Astrocyte of the cerebellum (primary cell): ENCODE results near the gene IL1RL2.

Experiments
- DNase-seq: peaks from one replicate; pipeline ENCODE4 v3.0.0-alpha.2; 2011; ENCODE audit warnings: low read depth
- H3K4me3 ChIP-seq: 2 replicates; pipeline ENCODE4 v1.5.1; 2011; ENCODE audit warnings: mild to moderate bottlenecking, low read depth, low read length, moderate library complexity
- CTCF ChIP-seq: IDR thresholded peaks from 2 replicates; pipeline ENCODE4 v1.5.1; 2012; ENCODE audit warnings: low read length, low read depth, moderate library complexity, mild to moderate bottlenecking; ENCODE audit errors: missing control alignments
- in situ Hi-C: cut with HindIII; loops from 2 replicates; pipeline ENCODE4 v1.10.0; 2017; ENCODE audit warnings: low sequenced_read_pairs

IL1RL2 gene

GRCh38 chr2:102176172-102176571, 10.7 kb upstream of the IL1RL2 start:
- in situ Hi-C loops, result no loop called here
- no peak overlapping the region for H3K4me3 ChIP-seq
- no peak for DNase-seq
- no peak for TF ChIP-seq CTCF

GRCh38 chr2:102177814-102178478, 8.9 kb upstream of the IL1RL2 start:
- TF ChIP-seq CTCF, result no peak
- H3K4me3 ChIP-seq, result no peak overlapping the region
- no peak for DNase-seq
- in situ Hi-C loops, result no loop called here

GRCh38 chr2:102179061-102179460, 7.8 kb upstream of the IL1RL2 start:
- no peak for TF ChIP-seq CTCF
- in situ Hi-C loops, result no loop called here
- H3K4me3 ChIP-seq, result no peak overlapping the region
- DNase-seq, result no peak

GRCh38 chr2:102179788-102180686, 6.8 kb upstream of the IL1RL2 start:
- no peak for TF ChIP-seq CTCF
- in situ Hi-C loops, result no loop called here
- no peak for DNase-seq
- H3K4me3 ChIP-seq, result no peak overlapping the region

- no peak for TF ChIP-seq CTCF
- in situ Hi-C loops, result no loop called here
- no peak overlapping the region for H3K4me3 ChIP-seq
- no peak for DNase-seq
Observed at GRCh38 chr2:102180687-102180999, 6.2 kb upstream of the IL1RL2 start.

GRCh38 chr2:102181376-102181775, 5.4 kb upstream of the IL1RL2 start:
- in situ Hi-C loops, result no loop called here
- DNase-seq, result no peak
- no peak for TF ChIP-seq CTCF
- no peak overlapping the region for H3K4me3 ChIP-seq
